ENCODE results near the gene EXOC7. TPM values are rescaled to one million over a fixed set of nuclear protein-coding genes. Genes with fewer than 3 reads are reported as not detected.

The EXOC7 gene
- total and polyA plus RNA-seq, 2 of the 8 experiments (the other 6 are each of a cell fraction or from before 2014, with no cell fraction given): 77.1 to 92.6 TPM

GRCh38 chr17:76095943-76096342, 7.6 kb downstream of the EXOC7 start (continued):
- TF ChIP-seq CHD7 (IDR thresholded peaks at IDR 0.05; ENCODE audit: insufficient replicate concordance, low read length): no peak
- TF ChIP-seq PHF8 (conservative IDR thresholded peaks at IDR 0.05; ENCODE audit: low read depth, low read length): no peak
- no peak for TF ChIP-seq GABPA (IDR thresholded peaks at IDR 0.05; ENCODE audit: borderline replicate concordance, insufficient read depth, low read length)
- no peak for TF ChIP-seq CTBP2 (IDR thresholded peaks at IDR 0.05; ENCODE audit: borderline replicate concordance, insufficient read depth, insufficient read length, low read length)
- no peak for TF ChIP-seq EGR1 (IDR thresholded peaks at IDR 0.05; ENCODE audit: borderline replicate concordance, low read depth, low read length)

Data from H1 (cell line).